NCI-H69 (cell line): ENCODE data around the gene SERPINB2.
A peak's percentile ranks its signal among the peaks of the same experiment; 100 is the strongest.
"Not testable (repeated sequence)": the region's sequence is repeated elsewhere in the genome, so short reads cannot be mapped to it uniquely, and the experiment has no call there.

Source experiments
- DNase-seq: peaks from one replicate; lab custom pipeline; 2025; lab: John Stamatoyannopoulos, UW

The SERPINB2 gene

DNA sequence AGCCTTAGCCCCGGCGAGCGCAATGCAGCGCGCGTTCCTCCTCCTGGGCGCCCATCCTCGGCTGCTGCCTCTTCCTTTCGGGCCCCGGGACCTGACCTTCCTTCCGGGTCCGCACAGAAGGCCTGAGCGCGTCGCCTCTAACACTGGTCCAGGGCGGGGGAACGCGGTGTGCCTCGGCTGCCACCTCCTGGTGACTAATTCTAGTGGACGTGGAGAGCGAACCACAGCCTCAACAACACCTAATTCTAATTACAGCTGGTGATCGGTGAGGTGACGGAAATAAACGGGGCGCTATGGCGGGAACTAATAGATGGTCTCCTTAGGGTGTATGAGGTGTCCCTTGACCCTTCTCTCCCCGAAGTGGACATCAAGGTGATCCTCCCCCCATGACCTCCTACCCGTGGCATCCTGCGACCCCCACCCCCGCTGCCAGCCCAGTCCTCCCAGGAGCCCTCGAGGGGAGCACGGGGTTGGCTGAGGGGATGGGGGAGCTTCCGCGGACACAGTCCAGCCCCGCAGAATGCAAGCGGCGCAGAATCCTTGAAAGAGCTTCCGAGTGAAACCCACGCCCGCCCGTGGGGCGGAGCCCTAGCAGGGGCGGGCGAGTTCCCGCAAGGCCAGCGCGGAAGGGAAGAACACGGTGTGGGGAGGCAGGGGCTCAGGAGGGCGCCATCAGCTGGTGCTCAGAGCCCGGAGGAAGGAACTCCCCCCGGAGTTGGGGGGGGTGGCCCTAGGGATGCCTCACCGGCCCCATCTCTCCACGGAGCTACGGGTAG, 48.8 kb downstream of the SERPINB2 start:
- DNase-seq, result peak; percentile 95

DNA sequence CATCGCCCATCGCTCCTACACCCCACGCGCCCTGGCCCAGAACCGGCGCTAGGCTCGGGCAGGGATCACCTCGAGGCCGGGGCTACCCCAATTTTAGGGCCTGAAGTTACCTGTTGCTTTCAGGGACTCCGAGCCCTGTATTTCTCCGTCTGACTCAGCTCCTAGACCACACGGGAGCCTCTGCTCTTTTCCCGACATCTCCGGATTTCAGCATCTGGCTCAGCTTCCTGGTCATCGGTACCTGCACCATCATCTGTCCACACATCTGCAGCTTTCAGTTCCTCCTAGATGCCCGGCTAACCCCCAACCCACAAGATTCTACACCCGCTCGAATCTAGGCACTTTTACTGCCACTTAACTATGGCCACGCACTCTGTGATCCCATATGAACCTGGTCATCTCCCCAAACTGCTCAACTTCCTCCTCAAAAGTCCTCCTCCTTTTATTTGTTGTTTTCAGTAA, 49.5 kb downstream of the SERPINB2 start:
- DNase-seq, result no peak

DNA sequence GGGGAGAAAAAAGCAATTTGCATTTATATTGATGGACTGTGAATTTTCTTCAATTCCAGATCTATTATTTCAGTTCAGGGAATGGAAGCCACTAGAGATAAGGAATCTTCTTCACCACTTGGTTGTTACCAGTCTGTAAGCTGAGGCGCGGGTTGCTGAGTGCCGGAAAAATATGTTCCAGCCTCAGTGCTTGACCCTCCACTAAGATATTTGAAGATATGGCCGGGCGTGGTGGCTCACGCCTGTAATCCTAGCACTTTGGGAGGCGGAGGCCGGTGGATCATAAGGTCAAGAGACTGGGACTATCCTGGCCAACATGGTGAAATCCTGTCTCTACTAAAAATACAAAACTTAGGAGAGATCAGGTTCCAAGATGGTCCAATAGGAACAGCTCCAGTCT, 52.5 kb downstream of the SERPINB2 start:
- DNase-seq, result no peak

DNA sequence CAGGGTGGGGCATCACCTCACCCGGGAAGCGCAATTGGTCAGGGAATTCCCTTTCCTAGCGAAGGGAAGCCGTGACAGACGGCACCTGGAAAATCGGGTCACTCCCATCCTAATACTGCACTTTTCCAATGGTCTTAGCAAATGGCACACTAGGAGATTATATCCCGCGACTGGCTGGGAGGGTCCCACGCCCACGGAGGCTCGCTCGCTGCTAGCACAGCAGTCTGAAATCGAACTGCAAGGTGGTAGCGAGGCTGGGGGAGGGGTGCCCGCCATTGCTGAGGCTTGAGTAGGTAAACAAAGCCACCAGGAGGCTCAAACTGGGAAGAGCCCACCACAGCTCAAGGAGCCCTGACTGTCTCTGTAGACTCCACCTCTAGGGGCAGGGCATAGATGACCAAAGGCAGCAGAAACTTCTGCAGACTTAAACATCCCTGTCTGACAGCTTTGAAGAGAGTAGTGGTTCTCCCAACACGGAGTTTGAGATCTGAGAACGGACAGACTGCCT, 53.1 kb downstream of the SERPINB2 start:
- not testable (repeated sequence) for DNase-seq

DNA sequence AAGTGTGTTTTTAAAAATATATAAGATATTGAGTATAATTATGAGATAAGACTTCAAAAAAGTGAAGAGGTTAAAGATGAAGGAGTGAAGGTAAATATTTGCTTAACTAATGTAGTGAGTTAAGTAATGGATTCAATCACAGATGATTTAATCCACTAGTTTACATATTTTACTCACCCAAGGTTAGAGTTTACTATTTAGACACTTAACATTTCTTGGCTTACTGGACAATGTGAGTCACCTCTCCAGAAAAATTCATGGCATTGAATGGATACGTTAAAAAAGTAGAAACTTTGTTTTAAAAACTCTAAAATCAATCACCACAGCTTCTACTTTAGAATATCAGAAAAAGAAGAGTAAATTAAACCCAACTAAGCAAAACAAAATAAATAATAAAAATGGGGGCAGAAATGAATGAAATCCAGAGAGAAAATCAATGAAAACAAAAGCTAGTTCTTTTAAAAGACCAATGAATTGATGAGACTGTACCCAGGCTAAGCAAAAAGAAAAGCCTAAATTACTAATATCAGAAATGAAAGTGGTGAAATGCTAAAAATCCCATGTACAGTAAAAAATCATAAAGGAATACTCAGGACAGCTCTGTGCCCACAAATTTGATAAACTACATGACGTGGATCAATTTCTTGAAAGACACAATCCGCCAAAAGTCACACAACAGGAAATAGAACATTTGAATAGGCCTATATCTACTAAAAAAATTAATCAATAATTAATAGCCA, 59.7 kb downstream of the SERPINB2 start:
- no peak for DNase-seq

DNA sequence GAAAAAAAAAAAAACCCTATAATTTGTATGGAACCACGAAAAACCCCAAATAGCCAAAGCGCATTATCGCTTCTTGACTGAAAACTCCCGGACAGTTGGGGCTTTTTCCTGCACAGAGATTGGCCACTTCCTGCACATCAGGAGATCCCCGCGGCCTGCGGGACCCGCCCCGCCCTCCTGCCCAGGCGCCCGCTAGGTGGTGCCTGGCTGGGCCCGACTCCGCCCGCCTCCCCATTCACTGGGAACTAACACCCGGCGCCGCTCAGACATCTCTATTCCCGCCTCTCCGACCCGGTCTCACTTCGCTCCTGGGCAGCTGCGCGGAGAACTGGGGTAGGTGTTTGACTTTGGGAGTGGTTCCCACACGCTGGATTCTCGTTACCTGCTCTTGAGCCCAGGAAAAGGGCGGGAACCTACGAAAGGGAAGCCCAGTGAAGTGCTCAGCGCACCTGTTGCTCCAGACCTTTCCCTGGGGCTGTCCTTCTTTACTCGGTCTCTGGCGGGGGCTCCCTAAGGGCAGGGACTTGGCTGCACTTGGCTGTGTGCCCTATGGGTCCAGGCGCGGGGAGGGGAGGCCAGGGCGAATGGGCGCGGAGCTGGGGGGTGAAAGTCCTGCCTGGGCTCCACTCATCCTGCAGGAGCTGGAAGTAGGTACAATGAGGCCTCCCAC, 61.7 kb downstream of the SERPINB2 start, which contains the start of gene HMSD:
TSS of gene HMSD (plus strand) at position 234 of the 670 bp plus-strand sequence. CDS start 4,155 bp downstream, outside the sequence.
- DNase-seq, result peak; percentile 96

DNA sequence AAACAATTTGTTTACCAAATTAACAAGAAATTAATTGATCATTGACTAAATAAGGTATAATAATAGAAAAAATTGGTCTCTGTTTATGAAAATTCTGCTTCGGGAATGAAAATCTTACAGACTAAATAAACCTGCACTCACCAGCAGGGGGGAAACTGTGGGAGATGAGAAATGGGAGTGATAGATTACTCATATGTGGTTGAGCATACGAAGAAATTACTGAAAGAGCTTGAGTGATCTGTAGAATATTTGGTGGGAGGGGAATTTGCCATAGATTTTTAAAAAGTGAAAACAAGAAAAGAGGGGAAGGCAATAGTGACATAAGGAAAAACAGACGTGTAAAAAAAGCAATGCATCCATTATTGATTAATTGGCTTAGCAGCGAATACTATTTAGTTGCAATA, 63.8 kb downstream of the SERPINB2 start:
- peak; percentile 23 for DNase-seq
